HFFc6 (cell line): ENCODE results near the gene ANO4. TPM values are rescaled to one million over a fixed set of nuclear protein-coding genes. Genes with fewer than 3 reads are reported as not detected.
"Not testable (repeated sequence)": the region's sequence is repeated elsewhere in the genome, so short reads cannot be mapped to it uniquely, and the experiment has no call there.

ENCODE experiments used
- DNase-seq: peaks from one replicate; pipeline ENCODE4 v3.0.0-alpha.2; 2018
- H3K27ac Mint-ChIP-seq: 2 replicates; pipeline ENCODE4 v1.8.0; 2020; ENCODE audit warnings: mild to moderate bottlenecking, mixed read lengths
- H3K27me3 Mint-ChIP-seq: 2 replicates; pipeline ENCODE4 v1.8.0; 2021; ENCODE audit warnings: mild to moderate bottlenecking, moderate library complexity, mixed read lengths; ENCODE audit not compliant: insufficient read depth
- H3K36me3 Mint-ChIP-seq: 2 replicates; pipeline ENCODE4 v1.8.0; 2021; ENCODE audit warnings: low read depth, mixed read lengths
- H3K4me1 Mint-ChIP-seq: 2 replicates; pipeline ENCODE4 v1.8.0; 2020; ENCODE audit warnings: low read depth, mixed read lengths
- H3K4me3 Mint-ChIP-seq: 2 replicates; pipeline ENCODE4 v1.8.0; 2020; ENCODE audit warnings: mild to moderate bottlenecking, moderate library complexity, mixed read lengths
- H3K9me3 Mint-ChIP-seq: 2 replicates; pipeline ENCODE4 v1.8.0; 2020; ENCODE audit warnings: mild to moderate bottlenecking, mixed read lengths
- total RNA-seq, 6 experiments: library from RNA; stranded (reverse); fragmentation: NEBNext Ultra II Directional; extraction: Animal tissue kit (Norgen Biotek cat#: 25700); gene quantifications; 2 replicates in 1 of 6; 3 replicates in 5 of 6; pipeline ENCODE4 v1.2.3, GENCODE V29; 2021
- TF ChIP-seq, protein P1 (sequence below): fragments of 200-600 bp; sonication (generic); IDR thresholded peaks from 2 replicates; pipeline ENCODE4 v1.5.0; 2021; ENCODE audit warnings: antibody characterized with exemption, mild to moderate bottlenecking

The ANO4 gene
- total RNA-seq, 6 experiments from 2014 or later: not detected

DNA sequence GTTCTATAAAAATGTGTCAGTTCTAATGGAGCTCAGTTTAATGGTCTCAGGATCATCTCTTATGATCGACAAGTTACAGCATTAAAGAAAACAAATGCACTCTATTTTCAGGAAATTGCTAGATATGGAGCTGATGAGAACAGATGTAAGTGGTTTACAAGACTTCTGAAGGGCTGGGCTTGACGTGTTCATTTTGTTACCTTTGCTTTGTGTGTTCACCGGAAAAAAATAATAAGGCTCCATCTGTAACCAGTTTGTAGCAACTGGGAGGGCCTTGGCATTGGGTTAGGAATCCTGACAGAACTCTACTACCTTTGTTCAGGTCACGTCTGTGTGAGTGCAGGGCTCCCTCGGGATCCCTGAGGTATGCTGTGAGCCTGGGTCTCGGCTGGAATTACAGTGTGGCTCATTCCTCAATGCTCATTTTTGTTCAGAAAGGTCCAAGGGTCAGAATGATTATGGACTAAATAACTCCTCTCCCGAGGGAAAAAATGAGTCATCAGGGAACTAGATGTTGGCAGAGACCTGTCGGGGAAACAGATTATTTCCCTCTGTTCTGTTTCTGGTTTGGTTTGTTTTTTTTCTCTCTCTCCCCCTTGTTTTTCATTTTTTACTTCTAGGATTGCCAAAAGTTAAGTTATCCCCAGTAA lies 257.4 kb downstream of the ANO4 start:
- peak overlapping the region; percentile 68 for H3K27ac Mint-ChIP-seq
- TF ChIP-seq, protein P1, sequence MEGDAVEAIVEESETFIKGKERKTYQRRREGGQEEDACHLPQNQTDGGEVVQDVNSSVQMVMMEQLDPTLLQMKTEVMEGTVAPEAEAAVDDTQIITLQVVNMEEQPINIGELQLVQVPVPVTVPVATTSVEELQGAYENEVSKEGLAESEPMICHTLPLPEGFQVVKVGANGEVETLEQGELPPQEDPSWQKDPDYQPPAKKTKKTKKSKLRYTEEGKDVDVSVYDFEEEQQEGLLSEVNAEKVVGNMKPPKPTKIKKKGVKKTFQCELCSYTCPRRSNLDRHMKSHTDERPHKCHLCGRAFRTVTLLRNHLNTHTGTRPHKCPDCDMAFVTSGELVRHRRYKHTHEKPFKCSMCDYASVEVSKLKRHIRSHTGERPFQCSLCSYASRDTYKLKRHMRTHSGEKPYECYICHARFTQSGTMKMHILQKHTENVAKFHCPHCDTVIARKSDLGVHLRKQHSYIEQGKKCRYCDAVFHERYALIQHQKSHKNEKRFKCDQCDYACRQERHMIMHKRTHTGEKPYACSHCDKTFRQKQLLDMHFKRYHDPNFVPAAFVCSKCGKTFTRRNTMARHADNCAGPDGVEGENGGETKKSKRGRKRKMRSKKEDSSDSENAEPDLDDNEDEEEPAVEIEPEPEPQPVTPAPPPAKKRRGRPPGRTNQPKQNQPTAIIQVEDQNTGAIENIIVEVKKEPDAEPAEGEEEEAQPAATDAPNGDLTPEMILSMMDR: no peak
- no peaks in the 10 kb centered on the region for H3K36me3 Mint-ChIP-seq
- H3K9me3 Mint-ChIP-seq: peaks cover 5% of the 10 kb centered on the region
- H3K4me3 Mint-ChIP-seq: 0 out of 2 replicates have a peak overlapping the region, but pooled peaks have one; percentile 17
- H3K4me1 Mint-ChIP-seq: peaks cover 10% of the 10 kb centered on the region
- DNase-seq: no peak
- H3K27me3 Mint-ChIP-seq: no peaks in the 10 kb centered on the region; the same call in 1 of the 2 replicates

DNA sequence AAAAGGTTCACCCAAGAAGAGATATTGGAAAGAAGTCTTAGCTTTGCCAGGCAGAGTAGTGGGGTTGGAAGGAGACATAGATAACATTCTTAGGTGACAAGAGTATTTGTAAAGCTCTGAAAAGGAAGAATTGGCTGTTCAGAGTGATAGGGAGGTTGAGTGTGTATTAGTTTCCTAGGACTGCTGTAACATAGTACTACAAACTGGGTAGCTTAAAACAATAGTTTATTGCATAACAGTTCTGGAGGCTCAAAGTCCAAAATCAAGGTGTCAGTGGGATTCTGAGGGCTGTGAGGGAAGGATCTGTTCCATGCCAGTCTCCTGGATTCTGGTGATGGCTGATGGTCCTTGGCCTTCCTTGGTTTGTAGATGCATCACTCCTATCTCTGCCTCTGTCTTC lies 258.6 kb downstream of the ANO4 start:
- H3K27me3 Mint-ChIP-seq: no peaks in the 10 kb centered on the region; the same call in 1 of the 2 replicates
- H3K9me3 Mint-ChIP-seq: peaks cover 12% of the 10 kb centered on the region
- H3K4me1 Mint-ChIP-seq: peaks cover 10% of the 10 kb centered on the region
- H3K27ac Mint-ChIP-seq: no peak overlapping the region
- DNase-seq: no peak
- H3K4me3 Mint-ChIP-seq: no peak overlapping the region
- TF ChIP-seq, protein P1: no peak
- H3K36me3 Mint-ChIP-seq: no peaks in the 10 kb centered on the region

GRCh38 chr12:101055940-101056339 lies 261.4 kb downstream of the ANO4 start:
- H3K27me3 Mint-ChIP-seq: no peaks in the 10 kb centered on the region; the same call in 1 of the 2 replicates
- no peak for DNase-seq
- no peak overlapping the region for H3K27ac Mint-ChIP-seq
- TF ChIP-seq, protein P1: no peak
- H3K9me3 Mint-ChIP-seq: peaks cover 28% of the 10 kb centered on the region
- peaks cover 10% of the 10 kb centered on the region for H3K4me1 Mint-ChIP-seq
- H3K36me3 Mint-ChIP-seq: no peaks in the 10 kb centered on the region
- no peak overlapping the region for H3K4me3 Mint-ChIP-seq

DNA sequence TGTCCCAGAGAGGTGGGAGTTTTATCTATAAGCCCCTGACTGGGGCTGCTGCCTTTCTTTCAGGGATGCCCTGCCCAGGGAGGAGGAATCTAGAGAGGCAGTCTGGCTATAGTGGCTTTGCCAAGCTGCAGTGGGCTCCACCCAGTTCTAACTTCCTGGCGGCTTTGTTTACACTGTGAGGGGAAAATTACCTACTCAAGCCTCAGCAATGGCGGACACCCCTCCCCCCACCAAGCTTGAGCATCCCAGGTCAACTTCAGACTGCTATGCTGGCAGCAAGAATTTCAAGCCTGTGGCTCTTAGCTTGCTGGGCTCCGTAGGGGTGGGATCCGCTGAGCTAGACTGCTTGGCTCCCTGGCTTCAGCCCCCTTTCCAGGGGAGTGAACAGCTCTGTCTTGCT lies 267.9 kb downstream of the ANO4 start:
- not testable (repeated sequence) for H3K27me3 Mint-ChIP-seq, H3K27ac Mint-ChIP-seq, H3K4me3 Mint-ChIP-seq, DNase-seq, H3K36me3 Mint-ChIP-seq, H3K4me1 Mint-ChIP-seq
- peaks cover 50% of the 10 kb centered on the region for H3K9me3 Mint-ChIP-seq

- H3K9me3 Mint-ChIP-seq: peaks cover 33% of the 10 kb centered on the region
- H3K36me3 Mint-ChIP-seq: no peaks in the 10 kb centered on the region
- no peaks in the 10 kb centered on the region for H3K4me1 Mint-ChIP-seq
- DNase-seq: no peak
- no peaks in the 10 kb centered on the region for H3K27me3 Mint-ChIP-seq
- TF ChIP-seq, protein P1: no peak
- no peak overlapping the region for H3K27ac Mint-ChIP-seq
- H3K4me3 Mint-ChIP-seq: no peak overlapping the region
Observed at GRCh38 chr12:101064721-101065120, 270.1 kb downstream of the ANO4 start.

GRCh38 chr12:101066489-101066888 lies 271.9 kb downstream of the ANO4 start:
- H3K27me3 Mint-ChIP-seq: no peaks in the 10 kb centered on the region
- H3K27ac Mint-ChIP-seq: no peak overlapping the region
- no peaks in the 10 kb centered on the region for H3K36me3 Mint-ChIP-seq
- no peak for DNase-seq
- no peak overlapping the region for H3K4me3 Mint-ChIP-seq
- H3K9me3 Mint-ChIP-seq: peaks cover 22% of the 10 kb centered on the region
- no peaks in the 10 kb centered on the region for H3K4me1 Mint-ChIP-seq
- TF ChIP-seq, protein P1: no peak
